Middle frontal gyrus (tissue), 1 donor: ENCODE data around the gene SIM2.

Source experiments
- DNase-seq: peaks from one replicate; pipeline ENCODE4 v3.0.0-alpha.2; 2015; ENCODE audit warnings: low spot score; ENCODE audit errors: extremely low spot score

The SIM2 gene

DNA sequence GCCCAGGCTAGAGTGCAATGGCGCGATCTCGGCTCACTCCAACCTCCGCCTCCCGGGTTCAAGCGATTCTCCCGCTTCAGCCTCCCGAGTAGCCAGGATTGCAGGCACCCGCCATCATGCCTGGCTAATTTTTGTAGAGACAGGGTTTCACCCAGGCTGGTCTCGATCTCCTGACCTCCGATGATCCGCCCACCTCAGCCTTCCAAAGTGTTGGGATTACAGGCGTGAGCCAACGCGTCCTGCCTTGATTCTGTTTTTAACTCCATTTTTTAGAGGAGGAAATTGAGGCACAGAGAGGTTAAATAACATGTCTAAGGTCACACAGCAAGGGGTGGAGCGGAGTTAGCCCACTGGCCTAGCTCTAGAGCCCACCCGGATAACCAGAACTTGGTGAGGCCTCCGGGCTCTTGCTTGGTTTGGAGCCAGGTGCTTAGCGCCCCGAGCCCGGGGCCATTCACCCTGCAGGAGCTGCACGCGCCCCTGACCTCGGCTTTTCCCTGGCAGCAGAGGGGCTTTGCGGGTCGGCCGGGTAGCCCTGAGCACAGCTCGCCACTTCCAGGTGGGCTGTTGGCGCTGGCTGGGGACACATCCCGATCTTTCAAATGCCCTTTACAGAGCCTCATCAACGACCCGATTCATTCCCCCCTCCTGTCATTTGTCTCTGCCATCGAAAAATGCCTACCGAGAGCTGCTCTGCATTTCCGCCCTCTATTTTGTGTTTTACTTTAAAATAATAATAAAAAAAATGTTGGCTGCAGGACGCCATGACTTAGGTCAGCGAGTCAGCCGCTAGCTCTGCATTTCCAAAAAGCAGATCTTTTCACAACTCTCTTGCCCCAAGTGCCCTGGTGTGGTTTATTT lies 11.2 kb downstream of the SIM2 start:
- DNase-seq = no peak

DNA sequence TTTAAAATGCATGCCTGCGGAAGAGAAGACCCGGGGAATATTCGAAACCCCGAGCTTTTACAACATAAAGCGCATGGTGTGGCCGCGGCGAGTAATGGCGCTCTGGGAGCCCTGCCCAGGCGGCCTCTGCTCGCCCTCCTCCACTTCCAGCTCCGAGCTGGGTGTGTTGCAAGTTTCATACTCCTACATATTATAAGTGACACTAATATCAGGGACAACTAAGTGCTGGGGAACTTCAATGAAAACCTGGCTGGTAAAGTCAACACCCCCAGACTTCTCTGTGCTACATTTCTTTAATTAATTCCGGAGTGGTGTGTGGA lies 11.8 kb downstream of the SIM2 start:
- DNase-seq = no peak

DNA sequence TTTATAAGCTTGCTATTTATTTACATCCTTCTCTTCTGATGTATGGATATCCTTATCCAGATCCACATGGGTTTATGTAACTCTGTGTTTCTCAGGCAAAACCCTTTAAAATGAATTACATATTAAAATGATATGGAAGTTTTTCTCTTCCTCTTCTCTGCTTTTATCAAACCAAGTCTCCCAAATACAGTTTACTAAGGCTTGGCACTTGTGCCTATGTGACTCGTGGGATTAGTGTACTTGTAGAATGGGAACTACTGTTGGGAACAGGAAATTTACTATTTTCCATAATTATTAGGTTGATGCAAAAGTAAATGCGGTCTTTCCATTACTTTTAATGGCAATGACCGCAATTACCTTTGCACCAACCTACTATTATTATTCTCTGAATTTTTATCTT lies 14.8 kb downstream of the SIM2 start:
- no peak for DNase-seq

DNA sequence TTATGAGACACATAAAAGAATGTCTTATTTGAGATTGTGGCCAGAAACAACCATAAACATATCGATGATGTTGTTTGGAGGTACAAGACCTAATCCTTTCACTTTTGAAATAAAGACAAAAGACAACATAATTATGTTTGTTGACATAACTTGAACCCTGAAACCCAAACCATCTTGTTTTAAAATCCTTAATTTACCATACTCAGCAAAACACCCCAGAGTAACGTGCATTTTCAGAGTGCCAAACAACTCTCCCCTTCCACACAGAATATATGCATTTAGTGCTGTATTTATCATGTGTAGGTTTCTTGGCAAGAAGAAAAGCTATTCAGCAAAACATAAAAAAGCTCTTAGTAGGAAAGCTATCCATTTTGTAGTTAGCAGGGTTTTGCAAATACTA lies 17.5 kb downstream of the SIM2 start:
- DNase-seq = no peak

DNA sequence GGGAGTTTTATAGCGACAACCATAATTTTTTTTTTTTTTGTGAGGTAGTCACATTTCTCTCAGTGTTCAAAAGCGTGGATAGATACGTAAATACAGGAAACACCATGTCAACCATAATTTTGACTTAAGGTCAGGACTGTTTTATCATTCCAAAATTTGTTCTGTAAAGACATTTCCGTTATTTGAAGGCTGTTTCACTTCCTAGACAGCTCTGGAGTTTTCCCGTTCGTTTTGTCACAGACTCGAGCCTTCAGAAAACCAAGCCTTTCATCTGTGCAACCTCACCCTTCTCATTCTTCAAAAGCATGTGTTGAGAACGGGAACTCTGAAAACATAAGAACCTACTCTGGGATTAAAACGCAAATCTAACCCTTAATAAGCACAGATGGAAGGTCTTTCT lies 17.9 kb downstream of the SIM2 start:
- DNase-seq = no peak

DNA sequence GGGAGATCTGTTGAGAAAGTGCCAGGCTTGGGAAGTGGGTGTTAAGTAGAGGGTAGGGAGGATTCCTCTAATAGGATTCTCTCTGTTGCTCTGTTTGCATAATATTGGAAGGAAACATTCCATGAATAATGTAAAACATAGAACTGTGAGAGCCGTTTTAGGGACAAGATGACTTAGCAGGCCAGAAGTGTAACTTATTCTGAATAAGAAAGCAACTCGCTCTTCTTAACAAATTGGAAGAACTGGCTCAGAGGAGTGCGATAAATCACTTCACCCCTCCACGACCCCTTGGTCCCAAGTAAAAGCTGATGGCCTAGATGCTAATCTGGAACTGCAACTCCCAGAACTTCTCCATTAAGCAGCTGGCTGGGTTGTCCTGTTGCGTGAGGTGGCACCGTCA lies 19.1 kb downstream of the SIM2 start:
- no peak for DNase-seq

DNA sequence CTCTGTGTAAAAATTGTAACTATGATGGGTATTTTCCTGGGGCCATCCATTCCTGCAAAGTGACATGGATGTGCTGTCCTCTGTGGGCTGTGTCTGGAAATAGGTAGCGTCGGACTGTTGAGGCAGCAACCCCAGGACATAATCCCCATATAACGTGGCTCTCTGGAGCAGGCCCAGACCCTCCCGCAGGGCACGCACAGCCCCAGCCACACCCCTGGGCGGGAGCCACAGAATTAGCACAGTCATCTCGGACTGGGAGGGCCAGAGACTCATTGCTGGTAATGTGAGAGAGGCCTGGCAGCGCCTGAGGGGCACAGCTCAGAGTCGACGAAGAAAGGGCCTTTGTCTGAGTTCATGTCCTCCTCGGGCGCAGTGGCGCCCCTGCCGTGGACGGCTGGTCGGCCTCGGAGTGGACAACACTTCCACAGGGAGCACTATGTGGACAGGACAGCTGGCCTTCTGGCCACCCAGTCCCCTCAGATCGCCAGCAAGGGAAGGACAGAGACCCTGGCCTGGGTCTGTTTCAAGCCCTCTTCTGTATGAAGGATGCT lies 20.1 kb downstream of the SIM2 start:
- DNase-seq = peak; percentile 33

DNA sequence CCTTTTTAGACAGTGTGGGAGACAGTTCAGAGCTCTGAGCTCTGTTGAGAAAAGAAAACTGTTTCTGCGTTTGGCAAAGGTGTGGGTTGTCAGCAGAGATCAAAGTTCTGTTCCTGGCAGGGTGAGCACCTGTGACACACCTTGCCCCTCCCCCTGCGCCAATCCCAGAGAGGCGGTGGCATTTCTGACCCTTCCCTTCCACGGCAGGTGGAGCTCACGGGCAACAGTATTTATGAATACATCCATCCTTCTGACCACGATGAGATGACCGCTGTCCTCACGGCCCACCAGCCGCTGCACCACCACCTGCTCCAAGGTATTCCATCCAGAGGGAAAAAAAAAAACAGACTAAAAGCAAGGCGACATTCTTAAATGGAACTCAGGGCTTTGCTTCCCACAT lies 20.7 kb downstream of the SIM2 start:
- DNase-seq = no peak

DNA sequence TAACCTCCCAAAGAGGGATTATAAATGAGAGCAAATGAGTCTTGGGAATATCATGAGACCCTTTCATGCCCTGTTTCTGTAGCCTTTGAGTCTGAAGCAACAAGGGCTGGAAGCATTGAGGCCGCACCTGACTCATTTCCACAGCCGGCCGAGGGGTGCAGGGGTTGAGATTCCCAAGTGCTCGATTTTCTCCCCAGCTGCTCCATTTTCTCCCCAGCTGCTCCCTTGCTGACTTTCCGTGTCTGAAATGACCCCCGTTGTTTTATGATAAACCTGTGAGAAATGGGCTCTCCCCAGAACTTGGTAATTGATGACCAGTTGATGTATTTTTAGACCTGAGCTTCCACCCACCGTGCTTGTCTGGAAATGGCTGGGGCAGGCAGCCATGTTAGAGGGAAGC lies 22.9 kb downstream of the SIM2 start:
- no peak for DNase-seq

DNA sequence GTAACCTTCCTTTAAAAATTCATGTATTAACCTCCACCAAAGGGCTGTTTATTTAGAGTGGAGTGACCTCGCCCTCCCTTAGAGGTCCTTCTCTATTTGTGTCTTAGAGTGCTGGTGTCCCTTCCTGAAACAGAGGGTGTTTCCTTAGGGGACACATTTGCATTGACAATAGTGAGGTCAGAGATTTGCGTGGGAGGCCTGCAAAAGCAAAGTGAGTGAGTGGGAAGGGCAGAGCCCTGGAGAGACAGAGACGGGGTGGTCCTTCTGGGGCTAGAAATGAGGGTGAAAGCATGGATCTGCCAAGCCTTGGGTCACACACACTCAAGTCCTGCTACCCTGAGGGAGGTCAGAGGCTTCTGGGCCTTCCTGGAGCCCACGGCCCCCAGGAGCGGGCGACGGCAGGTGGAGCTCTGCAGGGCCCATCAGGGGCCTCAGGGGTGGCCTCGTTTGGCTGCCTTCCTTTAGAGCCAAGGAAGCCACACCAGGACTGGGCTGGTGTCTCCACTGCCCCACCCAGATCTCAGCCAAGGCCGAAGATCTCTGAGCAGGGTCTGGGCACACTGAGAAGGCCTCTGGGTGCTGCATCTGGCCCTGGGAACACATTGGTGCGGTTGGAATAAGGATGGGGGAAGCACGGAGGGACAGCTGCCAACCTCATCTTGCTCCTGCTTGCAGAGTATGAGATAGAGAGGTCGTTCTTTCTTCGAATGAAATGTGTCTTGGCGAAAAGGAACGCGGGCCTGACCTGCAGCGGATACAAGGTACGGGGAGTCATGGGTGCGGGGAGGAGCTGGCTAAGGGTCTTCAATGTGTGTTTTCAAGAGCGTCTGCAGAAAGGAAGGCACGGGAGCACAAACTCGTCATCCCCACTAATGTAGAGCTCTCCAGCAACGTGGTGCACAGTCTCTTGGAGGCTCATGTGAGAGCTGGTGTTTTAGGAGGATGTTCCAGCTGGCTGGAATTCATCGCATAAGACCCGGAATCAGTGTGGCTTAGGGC lies 23.8 kb downstream of the SIM2 start:
- DNase-seq = no peak

DNA sequence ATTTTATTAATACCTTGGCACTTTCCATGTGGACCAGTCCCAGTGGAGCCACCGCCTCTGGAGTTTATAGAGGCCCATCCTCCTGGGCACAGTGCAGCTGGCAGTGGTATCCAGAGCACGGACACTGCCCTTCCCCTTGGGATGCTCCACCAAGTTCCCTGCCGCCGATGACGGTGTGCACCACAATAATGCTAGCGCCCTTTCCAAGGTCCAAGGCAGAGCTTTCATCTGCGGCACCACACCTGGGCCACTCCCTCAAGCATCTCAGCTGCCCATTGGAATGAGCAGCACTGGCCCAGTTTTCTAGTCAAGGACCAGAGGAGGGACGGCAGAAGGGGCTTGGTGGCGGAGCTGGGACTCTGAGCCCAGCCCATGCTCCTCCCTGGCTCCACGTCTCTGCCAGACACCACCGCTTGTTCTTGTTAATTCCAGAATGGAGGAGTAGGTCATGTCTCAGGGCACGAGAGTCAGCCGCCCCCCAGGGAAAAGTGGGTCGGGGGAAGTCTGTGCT lies 24.5 kb downstream of the SIM2 start:
- no peak for DNase-seq

DNA sequence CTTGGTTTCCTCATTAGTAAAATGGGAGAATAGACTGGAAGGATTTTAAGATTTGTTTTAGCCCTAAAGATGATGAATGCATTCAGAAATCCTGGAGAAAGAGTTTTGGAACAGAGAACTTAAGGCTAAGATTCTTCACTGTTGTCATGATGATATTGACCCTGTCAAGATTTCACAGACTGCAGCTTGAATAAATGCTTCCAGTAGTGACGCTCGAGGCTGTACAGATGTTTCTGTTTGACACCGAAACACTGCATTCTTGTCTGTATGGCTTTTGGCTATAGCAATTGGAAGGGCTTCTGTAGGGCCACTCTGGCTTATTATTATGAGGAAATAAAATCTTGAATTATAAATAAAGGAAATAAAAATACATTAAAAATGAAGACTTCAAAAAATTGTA lies 25.7 kb downstream of the SIM2 start:
- no peak for DNase-seq

DNA sequence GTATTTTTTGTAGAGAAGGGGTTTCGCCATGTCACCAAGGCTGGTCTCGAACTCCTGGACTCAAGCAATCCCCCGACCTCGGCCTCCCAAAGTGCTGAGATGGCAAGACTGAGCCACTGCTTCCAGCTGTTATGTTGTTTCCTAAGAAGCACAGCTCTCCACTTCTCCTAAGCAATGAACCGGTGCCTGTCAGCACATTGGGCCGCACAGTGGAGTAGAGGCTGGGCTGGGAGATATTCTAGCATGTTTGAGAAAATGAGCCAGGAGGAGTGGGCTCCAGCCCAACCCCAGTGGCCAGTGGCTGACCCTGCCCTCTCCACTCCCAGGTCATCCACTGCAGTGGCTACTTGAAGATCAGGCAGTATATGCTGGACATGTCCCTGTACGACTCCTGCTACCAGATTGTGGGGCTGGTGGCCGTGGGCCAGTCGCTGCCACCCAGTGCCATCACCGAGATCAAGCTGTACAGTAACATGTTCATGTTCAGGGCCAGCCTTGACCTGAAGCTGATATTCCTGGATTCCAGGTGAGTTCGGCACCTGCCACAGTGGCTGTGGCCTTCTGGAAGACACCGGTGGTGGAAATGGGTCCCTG lies 27.0 kb downstream of the SIM2 start:
- no peak for DNase-seq

DNA sequence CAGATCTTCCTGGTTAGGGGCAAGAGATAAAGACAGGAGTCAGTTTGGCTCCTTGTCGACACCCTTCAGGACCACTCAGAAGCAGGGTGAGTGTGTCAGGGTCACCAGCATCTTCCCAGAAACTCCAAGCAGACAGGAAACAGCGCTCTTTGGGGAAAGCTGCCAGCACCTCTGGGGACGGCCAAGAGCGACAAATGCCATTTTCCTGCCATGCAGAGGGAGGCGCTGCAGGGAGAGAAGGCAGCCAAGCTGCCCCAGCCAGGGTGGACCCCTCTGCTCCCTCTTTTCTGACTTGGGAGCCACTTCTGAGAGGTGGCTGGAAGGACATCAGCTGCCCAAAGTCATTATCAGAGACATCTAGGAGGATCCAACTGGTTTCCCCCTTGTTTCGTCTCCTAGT lies 29.0 kb downstream of the SIM2 start:
- DNase-seq = no peak

DNA sequence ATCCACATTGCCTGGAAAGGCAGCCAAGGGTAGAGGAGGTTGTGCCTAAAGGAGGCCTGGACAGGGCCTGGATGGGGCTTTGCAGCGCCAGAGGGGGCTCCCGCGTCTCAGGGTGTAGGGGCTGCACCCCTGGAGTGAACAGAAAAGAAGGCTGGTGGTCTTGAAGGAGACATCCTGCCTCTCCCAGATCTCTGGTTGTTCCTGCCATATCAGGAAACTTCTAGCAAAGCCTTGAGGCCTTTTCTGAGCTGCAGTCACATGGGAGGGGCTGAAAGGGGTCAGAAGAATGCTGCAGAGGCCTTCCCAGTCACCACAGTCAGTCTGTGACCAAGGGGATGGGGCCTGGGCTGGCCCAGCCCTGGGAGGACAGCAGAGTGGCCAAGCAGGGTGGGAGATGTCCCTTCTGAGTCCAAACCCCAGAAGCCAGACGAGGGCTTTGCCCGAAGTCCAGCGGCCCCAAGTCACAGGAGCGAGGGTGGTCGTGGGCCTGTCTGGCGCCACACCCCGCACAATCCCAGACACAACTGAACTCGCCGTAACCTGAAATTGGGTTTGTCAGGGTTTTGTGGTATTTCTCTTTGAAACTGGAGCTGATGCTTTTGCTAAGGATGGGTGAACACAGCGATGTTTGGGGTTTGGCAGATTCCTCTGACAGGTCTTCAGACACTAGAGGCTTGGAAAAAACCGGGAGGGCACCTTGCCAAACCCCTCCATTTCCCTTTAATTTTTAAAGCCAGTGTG lies 29.6 kb downstream of the SIM2 start:
- DNase-seq = no peak

DNA sequence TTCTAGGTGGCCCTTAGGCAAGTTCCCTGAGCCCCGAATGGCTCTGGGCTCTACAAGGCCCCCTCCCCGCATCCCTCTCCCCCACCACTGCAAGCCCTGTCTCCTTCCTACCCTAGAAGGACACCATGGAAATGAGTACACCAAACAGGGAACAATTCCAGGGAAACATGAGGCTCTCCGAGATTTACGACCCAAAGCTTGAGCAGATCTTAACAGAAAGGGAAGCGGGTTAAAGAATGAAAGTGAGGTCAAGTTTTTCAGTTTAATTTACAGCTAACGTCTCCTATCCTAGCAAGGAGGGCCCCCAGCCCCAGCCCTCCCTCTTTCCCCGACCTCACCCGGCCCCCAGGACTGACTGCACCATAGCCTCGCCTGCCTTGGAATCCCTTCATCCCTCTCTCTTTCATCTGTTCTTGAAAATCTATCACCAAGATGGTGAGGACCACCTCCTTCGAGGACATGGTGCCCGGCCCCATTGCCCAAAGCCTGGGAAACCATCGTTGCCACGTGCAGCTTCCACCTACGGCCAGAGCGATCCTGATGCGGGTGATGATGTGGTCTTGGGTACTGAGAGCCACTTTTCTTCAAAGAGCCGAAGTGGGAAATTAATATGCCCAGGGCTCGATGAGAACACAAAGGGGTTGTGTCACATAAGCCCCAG lies 30.5 kb downstream of the SIM2 start:
- no peak for DNase-seq

DNA sequence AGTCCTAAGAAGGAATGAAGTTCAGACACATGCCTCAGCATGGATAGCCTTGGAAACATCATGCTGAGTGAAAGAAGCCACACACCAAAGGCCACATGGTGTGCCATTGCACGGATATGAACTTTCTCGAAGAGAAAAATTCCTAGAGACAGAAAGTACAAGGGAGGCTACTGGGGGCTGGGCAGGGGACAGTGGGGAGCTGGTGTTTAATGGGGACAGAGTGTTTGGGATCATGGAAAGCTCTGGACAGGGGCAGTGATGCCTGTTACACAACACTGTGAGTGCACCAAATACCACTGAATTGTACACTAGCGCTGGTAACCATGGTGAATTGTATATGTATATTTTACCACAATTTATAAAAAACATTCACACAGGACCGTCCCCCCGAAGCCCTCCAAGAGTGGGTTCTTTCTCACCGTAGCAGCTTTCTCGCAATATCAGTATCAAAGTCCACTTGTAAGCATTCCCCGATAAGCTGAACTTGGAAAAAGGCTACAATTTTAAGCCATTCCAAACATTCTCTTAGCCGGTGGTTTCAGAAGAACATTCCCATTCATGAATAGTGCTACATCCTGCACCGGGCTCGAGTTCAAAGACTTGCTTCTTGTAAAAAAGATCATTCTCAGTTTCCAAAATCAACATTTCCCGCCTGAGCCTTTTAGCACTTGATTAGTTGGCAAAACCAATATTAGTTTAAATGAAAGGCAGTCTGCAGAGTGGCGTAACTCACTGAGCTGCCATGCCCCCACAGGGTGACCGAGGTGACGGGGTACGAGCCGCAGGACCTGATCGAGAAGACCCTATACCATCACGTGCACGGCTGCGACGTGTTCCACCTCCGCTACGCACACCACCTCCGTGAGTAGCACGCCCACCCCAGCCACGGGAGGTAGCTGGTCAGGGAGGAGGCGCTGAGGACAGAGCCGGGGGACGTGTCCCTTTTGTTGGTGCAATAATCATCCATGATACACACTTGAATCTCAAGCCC lies 31.7 kb downstream of the SIM2 start:
- no peak for DNase-seq

DNA sequence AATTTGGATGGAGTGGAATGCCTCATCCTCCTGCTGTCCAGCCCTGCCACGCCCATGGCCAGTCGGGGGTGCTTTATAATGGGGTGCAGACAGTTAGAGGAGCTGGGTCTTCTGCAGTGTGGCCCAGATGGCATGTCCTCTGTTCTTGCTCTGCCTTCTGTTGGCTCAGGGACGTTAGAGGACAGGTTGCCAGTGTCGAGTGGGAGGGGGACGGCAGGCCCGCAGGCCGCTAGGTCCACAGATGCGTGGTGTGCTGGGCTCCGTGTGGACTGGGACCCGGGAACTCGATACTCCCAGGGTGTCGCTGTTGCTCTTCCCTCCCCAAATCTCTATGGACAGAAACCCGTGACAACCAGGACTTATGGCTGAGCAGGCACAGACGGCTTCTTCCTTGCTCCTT lies 33.3 kb downstream of the SIM2 start:
- no peak for DNase-seq

DNA sequence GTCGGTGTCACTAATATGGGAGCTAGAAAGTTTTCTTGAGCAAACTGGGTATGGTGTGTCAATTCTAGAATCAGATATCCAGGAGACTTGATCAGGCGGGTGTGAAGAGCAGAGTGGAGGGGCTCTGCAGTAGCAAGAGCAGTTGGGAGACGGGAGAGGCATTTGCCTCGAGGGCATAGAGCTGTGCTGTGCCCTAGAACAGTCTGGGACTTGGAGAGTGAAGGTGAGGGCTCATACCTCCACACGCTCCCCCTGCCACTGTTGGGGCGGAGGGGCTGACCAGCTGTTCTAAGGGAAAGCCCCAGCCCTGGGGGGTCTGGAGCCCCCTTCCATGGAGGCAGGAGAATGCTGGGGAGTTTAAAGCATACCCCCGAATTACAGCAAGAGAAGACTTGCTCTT lies 33.8 kb downstream of the SIM2 start:
- no peak for DNase-seq
